Measurements from ENCODE around the gene ENTHD1. TPM values are rescaled to one million over a fixed set of nuclear protein-coding genes. Genes with fewer than 3 reads are reported as not detected.

Gene ENTHD1
- total RNA-seq, 1 experiment from 2014 or later = not detected

DNA sequence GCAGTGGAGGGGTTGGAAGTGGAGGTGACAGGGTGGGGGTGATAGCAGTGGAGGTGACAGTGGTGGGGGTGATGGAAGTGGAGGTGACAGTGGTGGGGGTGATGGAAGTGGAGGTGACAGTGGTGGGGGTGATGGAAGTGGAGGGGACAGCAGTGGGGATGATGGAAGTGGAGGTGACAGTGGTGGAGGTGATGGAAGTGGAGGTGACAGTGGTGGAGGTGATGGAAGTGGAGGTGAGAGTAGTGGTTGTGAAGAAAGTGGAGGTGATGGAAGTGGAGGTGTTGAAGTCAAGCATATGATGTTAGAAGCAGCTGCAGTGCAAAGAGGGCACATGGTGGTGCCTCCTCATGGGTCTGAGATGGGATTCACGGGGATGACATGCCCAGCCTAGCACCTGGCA lies 181.5 kb downstream of the ENTHD1 start:
- H3K27ac Mint-ChIP-seq = no peak overlapping the region
- H2BK12ac ChIP-seq (ENCODE audit: insufficient read length, low read depth, low read length) = no peak overlapping the region
- no peaks in the 10 kb centered on the region for H3K27me3 ChIP-seq (ENCODE audit: insufficient read depth, low read length)
- no peak overlapping the region for H2AFZ ChIP-seq (ENCODE audit: low read length)
- no peak overlapping the region for H2AK5ac ChIP-seq (ENCODE audit: insufficient read length, low read length)
- no peak overlapping the region for H3K18ac ChIP-seq (ENCODE audit: insufficient read length, low read depth, low read length)
- no peak overlapping the region for H4K91ac ChIP-seq (ENCODE audit: insufficient read length, low read depth, low read length)
- H3K23me2 ChIP-seq (ENCODE audit: insufficient read length, low read depth, low read length, poor library complexity, severe bottlenecking) = no peaks in the 10 kb centered on the region
- no peaks in the 10 kb centered on the region for H4K20me1 ChIP-seq (ENCODE audit: control insufficient read depth, insufficient read depth, insufficient read length)
- H4K5ac ChIP-seq (ENCODE audit: insufficient read length, low read depth, low read length) = no peak overlapping the region
- no peak overlapping the region for H3K4ac ChIP-seq (ENCODE audit: low read depth, low read length)
- peaks cover 11 to 15% of the 10 kb centered on the region in 2 experiments for H3K4me1 Mint-ChIP-seq
- no peak for DNase-seq
- no peak overlapping the region for H2BK20ac ChIP-seq (ENCODE audit: low read depth, low read length, poor library complexity, severe bottlenecking)
- no peak overlapping the region for H3T11ph ChIP-seq (ENCODE audit: low read length)
- H2BK15ac ChIP-seq (ENCODE audit: low read depth, low read length) = no peak overlapping the region
- H2BK120ac ChIP-seq (ENCODE audit: low read depth, low read length, poor library complexity, severe bottlenecking) = no peak overlapping the region
- H3K79me1 ChIP-seq (ENCODE audit: insufficient read depth, low read depth, low read length, poor library complexity, severe bottlenecking) = no peaks in the 10 kb centered on the region
- H3K14ac ChIP-seq (ENCODE audit: insufficient read depth, low read length) = no peak overlapping the region
- H3K4me1 ChIP-seq (ENCODE audit: insufficient read depth, low read length) = no peaks in the 10 kb centered on the region
- H3K56ac ChIP-seq (ENCODE audit: insufficient read length, low read depth, low read length) = no peak overlapping the region
- H3K27ac ChIP-seq (ENCODE audit: insufficient read length, low read depth, low read length) = no peak overlapping the region
- no peak overlapping the region; a peak in 1 of 5 replicates for H3K4me3 Mint-ChIP-seq
- TF ChIP-seq, protein P1, sequence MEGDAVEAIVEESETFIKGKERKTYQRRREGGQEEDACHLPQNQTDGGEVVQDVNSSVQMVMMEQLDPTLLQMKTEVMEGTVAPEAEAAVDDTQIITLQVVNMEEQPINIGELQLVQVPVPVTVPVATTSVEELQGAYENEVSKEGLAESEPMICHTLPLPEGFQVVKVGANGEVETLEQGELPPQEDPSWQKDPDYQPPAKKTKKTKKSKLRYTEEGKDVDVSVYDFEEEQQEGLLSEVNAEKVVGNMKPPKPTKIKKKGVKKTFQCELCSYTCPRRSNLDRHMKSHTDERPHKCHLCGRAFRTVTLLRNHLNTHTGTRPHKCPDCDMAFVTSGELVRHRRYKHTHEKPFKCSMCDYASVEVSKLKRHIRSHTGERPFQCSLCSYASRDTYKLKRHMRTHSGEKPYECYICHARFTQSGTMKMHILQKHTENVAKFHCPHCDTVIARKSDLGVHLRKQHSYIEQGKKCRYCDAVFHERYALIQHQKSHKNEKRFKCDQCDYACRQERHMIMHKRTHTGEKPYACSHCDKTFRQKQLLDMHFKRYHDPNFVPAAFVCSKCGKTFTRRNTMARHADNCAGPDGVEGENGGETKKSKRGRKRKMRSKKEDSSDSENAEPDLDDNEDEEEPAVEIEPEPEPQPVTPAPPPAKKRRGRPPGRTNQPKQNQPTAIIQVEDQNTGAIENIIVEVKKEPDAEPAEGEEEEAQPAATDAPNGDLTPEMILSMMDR (conservative IDR thresholded peaks at IDR 0.05) = no peak
- no peaks in the 10 kb centered on the region for H3K79me2 ChIP-seq (ENCODE audit: insufficient read depth, low read length)
- no peak overlapping the region for H3K23ac ChIP-seq (ENCODE audit: insufficient read length, low read depth, low read length)
- no CpG with 5 or more reads among the region's 1 CpG for WGBS (ENCODE audit: extremely low coverage, insufficient read length, low lambda C conversion rate)
- no peaks in the 10 kb centered on the region for H3K9me3 ChIP-seq (ENCODE audit: control insufficient read depth, low read depth, low read length)
- no peak overlapping the region for H2BK5ac ChIP-seq (ENCODE audit: insufficient read length, low read length)
- H3K9ac ChIP-seq (ENCODE audit: extremely low read depth, insufficient read length, low read length) = no peak overlapping the region
- no peaks in the 10 kb centered on the region for H3K9me3 Mint-ChIP-seq
- no peak overlapping the region for H4K8ac ChIP-seq (replicated peaks; ENCODE audit: insufficient read length, low read depth, low read length)
- H3K4me2 ChIP-seq (ENCODE audit: insufficient read depth, insufficient read length, low read length) = no peak overlapping the region
- H3K36me3 Mint-ChIP-seq (ENCODE audit: insufficient read depth in 1 of 3, low read depth in 3 of 3) = no peaks in the 10 kb centered on the region
- H3K27me3 Mint-ChIP-seq (ENCODE audit: low read depth) = peaks cover 8% of the 10 kb centered on the region
